GM10248 (cell line): ENCODE results near the gene GRAMD2B.
A peak's percentile ranks its signal among the peaks of the same experiment; 100 is the strongest.

ENCODE experiments used
- CTCF ChIA-PET: fragments of 300-600 bp; sonication (Branson Sonifier 250); formaldehyde crosslinking; extraction: SDS; loops from one replicate; lab custom pipeline; 2021; ENCODE audit warnings: antibody characterized with exemption; lab: Yijun Ruan, JAX
- POLR2A ChIA-PET: fragments of 350-650 bp; sonication (Branson Sonifier 250); formaldehyde crosslinking; extraction: SDS; loops from one replicate; lab custom pipeline; 2020; ENCODE audit warnings: antibody characterized with exemption; lab: Yijun Ruan, JAX
- DNase-seq: peaks from one replicate; pipeline ENCODE4 v3.0.0; 2012; ENCODE audit errors: extremely low spot score
- TF ChIP-seq, protein P1 (sequence below): IDR thresholded peaks from 2 replicates; pipeline ENCODE4 v1.5.1; 2012; ENCODE audit warnings: mild to moderate bottlenecking, low read depth; ENCODE audit errors: extremely low read depth, missing control alignments, control extremely low read depth

GRAMD2B gene

GRCh38 chr5:126460459-126460858, 37.2 kb downstream of the GRAMD2B start:
- ChIA-PET POLR2A (no interaction called here), CTCF (interaction anchor here (1.1 to 1.3 kb wide), 2 partner anchors 15 to 107 kb away, joined by 3 read pairs; no protein-coding TSS in a partner anchor)
- TF ChIP-seq, protein P1, sequence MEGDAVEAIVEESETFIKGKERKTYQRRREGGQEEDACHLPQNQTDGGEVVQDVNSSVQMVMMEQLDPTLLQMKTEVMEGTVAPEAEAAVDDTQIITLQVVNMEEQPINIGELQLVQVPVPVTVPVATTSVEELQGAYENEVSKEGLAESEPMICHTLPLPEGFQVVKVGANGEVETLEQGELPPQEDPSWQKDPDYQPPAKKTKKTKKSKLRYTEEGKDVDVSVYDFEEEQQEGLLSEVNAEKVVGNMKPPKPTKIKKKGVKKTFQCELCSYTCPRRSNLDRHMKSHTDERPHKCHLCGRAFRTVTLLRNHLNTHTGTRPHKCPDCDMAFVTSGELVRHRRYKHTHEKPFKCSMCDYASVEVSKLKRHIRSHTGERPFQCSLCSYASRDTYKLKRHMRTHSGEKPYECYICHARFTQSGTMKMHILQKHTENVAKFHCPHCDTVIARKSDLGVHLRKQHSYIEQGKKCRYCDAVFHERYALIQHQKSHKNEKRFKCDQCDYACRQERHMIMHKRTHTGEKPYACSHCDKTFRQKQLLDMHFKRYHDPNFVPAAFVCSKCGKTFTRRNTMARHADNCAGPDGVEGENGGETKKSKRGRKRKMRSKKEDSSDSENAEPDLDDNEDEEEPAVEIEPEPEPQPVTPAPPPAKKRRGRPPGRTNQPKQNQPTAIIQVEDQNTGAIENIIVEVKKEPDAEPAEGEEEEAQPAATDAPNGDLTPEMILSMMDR: no peak
- no peak for DNase-seq

DNA sequence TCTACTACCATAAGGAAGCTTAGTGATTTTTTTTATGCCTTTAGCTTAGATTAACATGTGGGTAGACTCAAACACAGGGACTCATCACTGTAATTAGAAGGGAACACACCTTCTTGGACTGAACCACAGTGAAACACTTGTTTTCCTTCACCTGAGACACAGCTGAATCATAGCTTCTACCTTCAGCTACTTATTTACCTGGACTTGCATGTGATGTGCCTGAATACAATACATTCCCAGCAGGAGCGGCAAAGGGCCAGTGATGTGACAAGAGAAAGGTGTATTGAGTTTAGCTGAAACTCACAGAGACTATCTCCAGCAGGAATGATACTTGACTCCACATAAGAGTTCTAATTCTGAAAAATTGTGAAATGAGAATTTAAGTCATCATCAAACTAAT, 37.8 kb downstream of the GRAMD2B start:
- CTCF ChIA-PET: interaction anchor here (0.8 to 1.1 kb wide), 2 partner anchors 11 to 16 kb away, joined by 3 to 4 read pairs; no protein-coding TSS in a partner anchor
- TF ChIP-seq, protein P1: no peak
- POLR2A ChIA-PET: no interaction called here
- DNase-seq: no peak

GRCh38 chr5:126461838-126462237, 38.6 kb downstream of the GRAMD2B start:
- ChIA-PET CTCF (interaction anchor here (2.2 kb wide), 1 partner anchor 39 kb away, joined by 6 read pairs; the partner anchor contains the start of gene GRAMD2B), POLR2A (no interaction called here)
- TF ChIP-seq, protein P1: no peak
- no peak for DNase-seq

- TF ChIP-seq, protein P1: no peak
- POLR2A ChIA-PET: no interaction called here
- CTCF ChIA-PET: interaction anchor here (1.0 to 2.2 kb wide), 2 partner anchors 13 to 39 kb away, joined by 3 to 6 read pairs; partner anchors contain the start of gene GRAMD2B
- DNase-seq: peak; percentile 46
These were observed 39.2 kb downstream of the GRAMD2B start for GRCh38 chr5:126462239-126463014.

- ChIA-PET POLR2A (no interaction called here), CTCF (interaction anchor here (1.1 to 1.4 kb wide), 3 partner anchors 12 to 36 kb away, joined by 3 to 6 read pairs (median 4); no protein-coding TSS in a partner anchor)
- no peak for DNase-seq
- TF ChIP-seq, protein P1: no peak
These were observed 40.8 kb downstream of the GRAMD2B start for GRCh38 chr5:126464016-126464415.

DNA sequence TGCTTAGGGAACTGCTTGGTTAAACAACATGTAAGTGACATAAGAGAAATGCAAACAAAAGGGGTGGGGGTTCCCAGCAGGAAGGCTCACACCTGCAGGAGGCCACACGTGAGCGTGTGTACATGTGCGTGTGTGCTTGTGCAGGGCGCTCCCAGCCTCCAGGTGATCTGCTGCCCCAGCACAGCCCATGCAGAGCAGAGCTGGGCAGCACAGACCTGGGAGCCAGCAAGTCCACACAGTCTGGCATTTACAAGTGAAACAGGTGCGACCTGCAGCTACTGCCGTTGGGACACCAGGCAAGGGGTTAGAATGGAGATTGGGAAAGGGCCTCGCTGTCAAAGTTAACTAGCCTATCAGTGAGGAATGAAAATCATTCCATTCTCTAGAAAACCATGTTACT, 41.8 kb downstream of the GRAMD2B start:
- TF ChIP-seq, protein P1: no peak
- CTCF ChIA-PET: interaction anchor here (1.3 to 1.4 kb wide), 2 partner anchors 16 to 35 kb away, joined by 4 to 6 read pairs; no protein-coding TSS in a partner anchor
- POLR2A ChIA-PET: no interaction called here
- no peak for DNase-seq
